Activated CD8-positive, alpha-beta T cell treated with anti-CD3 and anti-CD28 coated beads, Interleukin-2, amount 10 ng/mL, durations not matched to agents 7 days and 5 days (primary cell): Measurements from ENCODE around the gene AHCY. TPM values are rescaled to one million over a fixed set of nuclear protein-coding genes. Genes with fewer than 3 reads are reported as not detected.
"Not testable (repeated sequence)": the region's sequence is repeated elsewhere in the genome, so short reads cannot be mapped to it uniquely, and the experiment has no call there.

Experiments
- ATAC-seq: fragments of 150-1000 bp; cut with Tn5 transposase; one replicate; pipeline ENCODE4 v1.10.0; 2021; ENCODE audit warnings: moderate library complexity
- CTCF ChIA-PET: fragments of 350-600 bp; sonication (Branson Sonifier 250); formaldehyde crosslinking; loops from one replicate; lab custom pipeline; 2021; ENCODE audit warnings: antibody characterized with exemption; lab: Charles Lee
- POLR2A ChIA-PET: fragments of 350-600 bp; sonication (Branson Sonifier 250); formaldehyde crosslinking; loops from one replicate; lab custom pipeline; 2021; ENCODE audit warnings: antibody characterized with exemption; lab: Charles Lee
- DNase-seq: peaks from one replicate; pipeline ENCODE4 v3.0.0-alpha.2; 2020
- H3K27ac Mint-ChIP-seq: one replicate; pipeline ENCODE4 v1.8.0; 2021; ENCODE audit warnings: mild to moderate bottlenecking, mixed read lengths
- H3K27me3 Mint-ChIP-seq: one replicate; pipeline ENCODE4 v1.8.0; 2021; ENCODE audit warnings: low read depth, mixed read lengths
- H3K36me3 Mint-ChIP-seq: one replicate; pipeline ENCODE4 v1.8.0; 2021; ENCODE audit warnings: low read depth, mixed read lengths
- H3K4me1 Mint-ChIP-seq: one replicate; pipeline ENCODE4 v1.8.0; 2021; ENCODE audit warnings: low read depth, mixed read lengths
- H3K4me3 Mint-ChIP-seq: one replicate; pipeline ENCODE4 v1.8.0; 2021; ENCODE audit warnings: mild to moderate bottlenecking, mixed read lengths
- H3K9me3 Mint-ChIP-seq: one replicate; pipeline ENCODE4 v1.8.0; 2022; ENCODE audit warnings: mixed read lengths; ENCODE audit not compliant: insufficient read depth
- total RNA-seq, 2 experiments: library from RNA; stranded (reverse); gene quantifications; one replicate each; pipeline ENCODE4 v1.2.3, GENCODE V29; 2021

The AHCY gene
- total RNA-seq, 2 experiments from 2014 or later, result 90.2 to 94.4 TPM

DNA sequence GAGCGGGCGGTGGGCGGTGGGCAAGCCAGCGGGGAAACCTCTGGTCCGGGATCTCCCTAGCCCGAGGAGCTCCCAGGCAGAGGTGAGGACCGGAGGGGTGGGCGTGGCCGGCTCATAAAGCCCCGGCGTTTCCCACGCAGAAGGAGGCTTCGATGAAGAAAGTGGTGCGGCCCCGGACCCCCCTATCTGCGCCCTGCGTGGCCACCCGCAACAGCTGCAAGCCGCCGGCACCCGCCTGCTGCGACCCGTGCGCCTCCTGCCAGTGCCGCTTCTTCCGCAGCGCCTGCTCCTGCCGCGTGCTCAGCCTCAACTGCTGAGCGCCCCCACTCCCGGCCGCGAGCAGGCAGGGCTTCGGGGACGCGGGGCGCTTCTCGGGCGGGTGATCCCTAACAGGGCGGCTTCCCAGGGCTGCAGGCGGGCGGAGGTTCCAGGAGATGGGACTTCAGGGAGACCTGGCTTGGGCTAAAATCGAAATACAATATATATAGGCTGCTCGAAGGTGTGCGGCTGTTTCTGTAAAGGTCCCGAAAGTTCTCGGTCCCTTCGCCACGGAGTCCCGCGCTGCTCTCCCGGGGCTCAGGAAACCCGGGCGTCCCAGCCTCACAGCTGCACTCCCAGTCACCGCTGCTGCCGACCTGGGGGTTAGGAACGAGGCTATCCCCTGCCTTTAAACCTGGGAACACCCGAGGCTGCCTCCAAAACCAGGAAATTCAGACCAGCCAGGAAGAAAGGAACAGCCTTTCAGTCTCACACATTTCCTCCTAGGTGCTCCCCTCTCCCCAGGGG lies 34.1 kb downstream of the AHCY start:
- POLR2A ChIA-PET, result no interaction called here
- CTCF ChIA-PET, result no interaction called here
- peak; percentile 27 for DNase-seq
- Mint-ChIP-seq H3K4me3 (no peak overlapping the region), H3K4me1 (peaks cover 5% of the 10 kb centered on the region), H3K36me3 (peaks cover 15% of the 10 kb centered on the region), H3K9me3 (no peaks in the 10 kb centered on the region), H3K27ac (no peak overlapping the region), H3K27me3 (no peaks in the 10 kb centered on the region)
- ATAC-seq, result peak; percentile 72

DNA sequence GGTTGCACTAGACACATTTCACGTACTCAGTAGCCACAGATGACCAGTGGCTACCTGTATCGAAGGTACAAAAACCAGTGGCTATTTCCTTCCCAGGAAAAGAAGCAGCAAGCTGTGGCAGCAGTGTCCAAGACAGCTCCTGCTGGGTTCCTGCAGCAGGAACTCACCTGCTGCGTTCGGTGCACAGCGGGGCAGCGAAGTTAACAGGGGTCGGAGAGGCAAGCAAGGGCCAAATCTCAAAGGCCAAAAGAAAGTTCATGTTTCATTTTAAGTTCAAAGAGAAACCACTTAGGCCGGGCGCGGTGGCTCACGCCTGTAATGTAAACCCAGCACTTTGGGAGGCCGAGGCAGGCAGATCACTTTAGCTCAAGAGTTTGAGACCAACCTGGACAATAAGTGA lies 35.0 kb downstream of the AHCY start:
- no peak overlapping the region for H3K4me3 Mint-ChIP-seq
- H3K4me1 Mint-ChIP-seq, result peaks cover 5% of the 10 kb centered on the region
- ChIA-PET POLR2A (no interaction called here), CTCF (no interaction called here)
- H3K36me3 Mint-ChIP-seq, result peaks cover 6% of the 10 kb centered on the region
- no peaks in the 10 kb centered on the region for H3K27me3 Mint-ChIP-seq
- H3K27ac Mint-ChIP-seq, result no peak overlapping the region
- H3K9me3 Mint-ChIP-seq, result no peaks in the 10 kb centered on the region
- DNase-seq, result no peak
- no peak for ATAC-seq

DNA sequence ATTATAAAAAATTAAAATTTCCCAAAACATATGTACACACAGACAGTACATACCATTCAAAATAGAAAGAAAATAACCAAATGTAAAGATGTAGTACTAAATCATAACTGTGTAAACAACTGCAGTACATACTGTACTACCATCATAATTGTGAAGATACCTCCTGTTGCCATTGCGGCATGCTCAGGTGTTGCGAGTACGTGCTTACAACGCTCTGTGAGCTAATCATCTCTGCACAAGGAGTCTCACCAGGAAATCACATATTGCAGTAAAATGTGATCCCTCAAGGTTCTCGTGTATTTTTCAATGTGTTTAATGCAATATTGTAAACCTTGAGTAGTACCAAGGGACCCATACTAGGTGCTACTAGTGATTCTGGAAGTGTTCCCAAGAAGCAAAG lies 39.0 kb downstream of the AHCY start:
- CTCF ChIA-PET, result no interaction called here
- no peak for ATAC-seq
- Mint-ChIP-seq H3K4me1 (peaks cover 8% of the 10 kb centered on the region), H3K4me3 (no peak overlapping the region), H3K9me3 (no peaks in the 10 kb centered on the region), H3K36me3 (no peaks in the 10 kb centered on the region), H3K27me3 (no peaks in the 10 kb centered on the region), H3K27ac (no peak overlapping the region)
- DNase-seq, result no peak
- POLR2A ChIA-PET, result no interaction called here

DNA sequence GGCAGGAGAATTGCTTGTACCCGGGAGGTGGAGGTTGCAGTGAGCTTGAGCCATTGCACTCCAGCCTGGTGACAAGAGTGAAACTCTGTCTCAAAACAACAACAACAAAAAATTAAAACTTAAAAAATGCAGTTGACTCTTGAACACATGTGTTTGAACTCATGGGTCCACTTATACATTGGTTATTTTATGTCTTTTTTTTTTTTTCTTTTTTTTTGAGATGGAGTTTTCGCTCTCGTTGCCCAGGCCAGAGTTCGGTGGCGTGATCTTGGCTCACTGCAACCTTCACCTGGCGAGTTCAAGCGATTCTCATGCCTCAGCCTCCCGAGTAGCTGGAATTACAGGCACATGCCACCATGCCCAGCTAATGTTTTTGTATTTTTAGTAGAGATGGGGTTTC lies 39.7 kb downstream of the AHCY start:
- DNase-seq, H3K36me3 Mint-ChIP-seq, H3K27ac Mint-ChIP-seq, ATAC-seq, H3K4me3 Mint-ChIP-seq, H3K9me3 Mint-ChIP-seq, H3K4me1 Mint-ChIP-seq, H3K27me3 Mint-ChIP-seq, CTCF ChIA-PET: not testable (repeated sequence)
- POLR2A ChIA-PET, result interaction anchor here (0.6 kb wide), 1 partner anchor 15 kb away, joined by 4 read pairs; no protein-coding TSS in a partner anchor

DNA sequence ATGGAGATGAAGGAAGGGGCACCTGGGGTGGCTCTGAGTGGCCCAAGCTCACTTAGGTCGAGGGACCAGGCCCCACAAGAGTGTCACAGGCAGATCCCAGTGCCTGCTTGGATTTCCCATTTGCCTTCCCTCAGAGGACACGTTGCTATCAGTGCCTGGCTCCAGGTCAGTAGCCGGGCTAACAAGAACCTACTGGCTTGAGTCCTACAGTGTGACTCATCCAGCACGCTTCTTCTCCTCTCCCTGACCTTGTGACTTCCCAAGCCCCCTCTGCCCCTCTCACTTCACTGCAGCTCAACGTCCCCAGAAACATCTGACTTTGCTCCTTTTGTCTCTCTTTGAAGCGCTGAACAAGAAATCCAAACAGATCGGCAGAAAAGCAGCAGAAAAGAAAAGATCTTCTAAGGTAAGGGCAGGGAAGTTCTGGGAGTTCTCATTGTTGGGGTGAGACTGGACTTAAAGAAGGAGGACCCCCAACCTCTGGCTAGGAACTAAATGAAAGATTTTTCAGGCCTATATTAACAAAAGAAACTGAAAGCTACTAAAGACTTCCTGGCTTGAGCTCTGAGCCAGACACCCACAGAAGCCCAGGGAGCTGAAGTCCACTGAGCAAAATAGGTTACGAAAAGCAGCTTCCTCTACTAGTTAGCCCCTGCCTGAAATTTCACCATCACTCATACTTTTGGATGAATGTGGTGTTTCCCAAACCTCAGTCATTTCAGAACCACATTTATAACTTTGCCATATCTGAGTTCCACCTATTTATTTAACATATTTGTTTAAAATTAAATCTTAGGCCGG lies 40.5 kb downstream of the AHCY start:
- Mint-ChIP-seq H3K27ac (peak overlapping the region; percentile 23), H3K27me3 (no peaks in the 10 kb centered on the region), H3K36me3 (no peaks in the 10 kb centered on the region), H3K4me1 (peaks cover 6% of the 10 kb centered on the region), H3K4me3 (no peak overlapping the region), H3K9me3 (no peaks in the 10 kb centered on the region)
- CTCF ChIA-PET, result interaction anchor here (1.6 kb wide), 1 partner anchor 40 kb away, joined by 3 read pairs; no protein-coding TSS in a partner anchor
- POLR2A ChIA-PET, result interaction anchor here (0.6 kb wide), 1 partner anchor 151 kb away, joined by 3 read pairs; the partner anchor contains the start of gene EIF2S2
- ATAC-seq, result no peak
- no peak for DNase-seq

DNA sequence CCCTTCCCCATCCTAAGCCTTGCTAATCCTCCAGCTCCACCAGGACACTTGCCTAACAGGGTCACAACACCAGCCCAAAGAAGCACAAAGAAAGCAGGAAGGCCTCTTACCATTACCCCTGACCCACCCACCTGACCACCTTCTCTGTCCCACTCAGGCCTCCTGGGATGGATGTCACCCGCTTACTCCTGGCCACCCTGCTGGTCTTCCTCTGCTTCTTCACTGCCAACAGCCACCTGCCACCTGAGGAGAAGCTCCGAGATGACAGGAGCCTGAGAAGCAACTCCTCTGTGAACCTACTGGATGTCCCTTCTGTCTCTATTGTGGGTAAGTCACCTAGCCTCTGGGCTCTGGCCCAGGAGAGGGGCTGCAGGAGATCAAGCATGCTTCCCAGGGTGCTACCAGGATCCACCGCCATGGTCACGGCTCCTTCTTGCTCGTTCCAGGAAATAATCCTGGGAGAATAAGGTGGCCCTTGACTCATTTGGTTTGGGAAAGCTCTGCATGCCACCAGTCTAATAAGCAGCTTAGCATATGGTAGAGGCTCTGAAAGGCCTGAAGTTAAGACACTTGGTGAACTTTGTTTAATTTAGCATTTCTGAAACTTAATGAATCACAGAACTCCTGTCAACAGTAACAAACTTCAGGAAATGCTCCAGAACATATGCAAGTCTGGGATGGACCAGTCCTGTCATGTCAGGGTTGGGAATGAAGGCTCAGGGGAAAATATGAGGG lies 42.8 kb downstream of the AHCY start:
- ChIA-PET POLR2A (no interaction called here), CTCF (no interaction called here)
- H3K4me1 Mint-ChIP-seq, result peaks cover 6% of the 10 kb centered on the region
- ATAC-seq (no peak), DNase-seq (no peak)
- no peaks in the 10 kb centered on the region for H3K36me3 Mint-ChIP-seq
- H3K4me3 Mint-ChIP-seq, result no peak overlapping the region
- H3K27me3 Mint-ChIP-seq, result no peaks in the 10 kb centered on the region
- H3K9me3 Mint-ChIP-seq, result no peaks in the 10 kb centered on the region
- no peak overlapping the region for H3K27ac Mint-ChIP-seq

DNA sequence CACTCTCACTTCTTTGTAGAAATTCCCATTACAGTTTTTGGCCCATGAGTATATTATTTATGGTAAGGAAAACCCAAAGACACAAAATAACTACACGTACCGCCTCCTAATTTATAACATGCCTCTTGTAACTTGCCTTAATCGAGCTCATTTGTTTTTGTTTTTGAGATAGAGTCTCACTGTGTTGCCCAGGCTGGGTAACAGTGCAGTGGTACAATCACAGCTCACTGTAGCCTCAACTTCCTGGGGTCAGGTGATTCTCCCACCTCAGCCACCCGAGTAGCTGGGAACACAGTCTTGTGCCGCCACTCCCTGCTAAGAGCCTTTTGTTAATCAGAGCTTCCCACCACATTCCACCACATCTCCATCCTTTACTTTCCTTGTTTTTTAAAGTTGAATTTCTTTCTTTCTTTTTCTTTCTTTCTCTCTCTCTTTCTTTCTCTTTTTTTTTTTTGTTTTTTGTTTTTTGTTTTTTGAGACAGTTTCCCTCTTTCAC lies 46.5 kb downstream of the AHCY start:
- Mint-ChIP-seq H3K27ac (no peak overlapping the region), H3K4me1 (no peaks in the 10 kb centered on the region), H3K9me3 (no peaks in the 10 kb centered on the region), H3K36me3 (no peaks in the 10 kb centered on the region), H3K27me3 (no peaks in the 10 kb centered on the region), H3K4me3 (no peak overlapping the region)
- ChIA-PET CTCF (no interaction called here), POLR2A (no interaction called here)
- ATAC-seq (no peak), DNase-seq (no peak)

DNA sequence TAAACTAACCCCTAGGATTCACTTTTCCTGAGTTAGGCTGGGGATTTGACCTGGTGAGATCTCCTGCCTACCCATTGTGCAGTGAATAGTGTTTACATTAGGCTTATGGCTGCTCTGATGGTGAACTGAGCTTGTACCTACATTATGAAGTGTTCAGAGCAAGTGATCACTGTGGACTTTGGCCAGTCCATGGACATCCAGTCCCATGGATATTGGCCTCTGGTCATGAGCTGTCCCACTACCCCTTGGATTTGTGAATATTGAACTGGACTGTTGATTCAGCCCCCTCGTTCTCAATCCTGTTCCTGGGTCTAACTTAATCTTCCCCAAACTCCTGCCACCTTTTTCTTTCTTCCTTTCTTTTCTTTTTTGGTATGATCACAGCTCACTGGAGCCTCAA lies 48.2 kb downstream of the AHCY start:
- no peaks in the 10 kb centered on the region for H3K36me3 Mint-ChIP-seq
- no peaks in the 10 kb centered on the region for H3K9me3 Mint-ChIP-seq
- DNase-seq, result no peak
- peaks cover under 1% of the 10 kb centered on the region for H3K4me1 Mint-ChIP-seq
- ATAC-seq, result no peak
- no peaks in the 10 kb centered on the region for H3K27me3 Mint-ChIP-seq
- POLR2A ChIA-PET, result no interaction called here
- CTCF ChIA-PET, result interaction anchor here (0.7 to 1.3 kb wide), 2 partner anchors 64 to 75 kb away, joined by 3 read pairs; no protein-coding TSS in a partner anchor
- H3K4me3 Mint-ChIP-seq, result no peak overlapping the region
- no peak overlapping the region for H3K27ac Mint-ChIP-seq

DNA sequence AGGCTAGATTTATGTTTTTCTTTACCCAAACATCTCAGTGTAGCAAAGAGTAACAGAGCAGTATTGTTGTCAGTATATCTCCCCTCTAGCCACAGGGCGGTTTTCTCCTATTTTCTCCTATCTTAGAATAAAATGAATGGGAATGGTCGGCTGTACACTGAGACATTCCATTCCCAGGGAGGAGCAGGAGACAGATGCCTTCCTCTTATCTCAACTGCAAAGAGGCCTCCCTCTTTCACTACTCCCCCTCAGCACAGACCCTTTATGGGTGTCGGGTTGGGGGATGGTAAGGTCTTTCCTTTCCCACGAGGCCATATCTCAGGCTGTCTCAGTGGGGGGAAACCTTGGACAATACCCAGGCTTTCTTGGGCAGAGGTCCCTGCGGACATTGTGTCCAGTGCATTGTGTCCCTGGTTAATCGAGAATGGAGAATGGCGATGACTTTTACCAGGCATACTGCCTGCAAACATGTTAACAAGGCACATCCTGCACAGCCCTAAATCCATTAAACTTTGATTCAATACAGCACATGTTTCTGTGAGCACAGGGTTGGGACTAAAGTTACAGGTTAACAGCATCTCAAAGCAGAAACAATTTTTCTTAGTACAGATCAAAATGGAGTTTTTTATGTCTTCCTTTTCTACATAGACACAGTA lies 50.6 kb downstream of the AHCY start:
- ATAC-seq, POLR2A ChIA-PET, H3K36me3 Mint-ChIP-seq, H3K27ac Mint-ChIP-seq, H3K9me3 Mint-ChIP-seq, H3K4me3 Mint-ChIP-seq, CTCF ChIA-PET, DNase-seq, H3K27me3 Mint-ChIP-seq: not testable (repeated sequence)
- peaks cover 12% of the 10 kb centered on the region for H3K4me1 Mint-ChIP-seq

DNA sequence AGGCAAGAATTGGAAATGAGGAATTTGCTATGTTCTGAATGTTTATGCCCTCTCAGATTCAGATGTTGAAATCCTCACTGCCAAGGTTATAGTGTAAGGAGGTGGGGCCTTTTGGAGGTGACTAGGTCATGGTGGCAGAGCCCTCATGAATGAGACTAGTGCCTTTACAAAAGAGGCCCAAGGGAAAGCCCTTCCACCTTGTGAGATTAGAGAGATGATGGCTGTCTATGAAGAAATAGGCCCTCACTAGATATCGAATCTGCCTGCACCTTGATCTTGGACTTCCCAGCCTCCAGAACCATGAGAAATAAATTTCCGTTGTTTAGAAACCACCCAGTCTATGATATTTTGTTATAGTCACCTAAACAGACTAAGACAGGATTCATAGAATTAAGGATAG lies 51.5 kb downstream of the AHCY start:
- DNase-seq, result no peak
- peaks cover 12% of the 10 kb centered on the region for H3K4me1 Mint-ChIP-seq
- no peak overlapping the region for H3K4me3 Mint-ChIP-seq
- CTCF ChIA-PET, result no interaction called here
- H3K27me3 Mint-ChIP-seq, result no peaks in the 10 kb centered on the region
- ATAC-seq, result no peak
- H3K9me3 Mint-ChIP-seq, result no peaks in the 10 kb centered on the region
- H3K27ac Mint-ChIP-seq, result no peak overlapping the region
- POLR2A ChIA-PET, result no interaction called here
- no peaks in the 10 kb centered on the region for H3K36me3 Mint-ChIP-seq

DNA sequence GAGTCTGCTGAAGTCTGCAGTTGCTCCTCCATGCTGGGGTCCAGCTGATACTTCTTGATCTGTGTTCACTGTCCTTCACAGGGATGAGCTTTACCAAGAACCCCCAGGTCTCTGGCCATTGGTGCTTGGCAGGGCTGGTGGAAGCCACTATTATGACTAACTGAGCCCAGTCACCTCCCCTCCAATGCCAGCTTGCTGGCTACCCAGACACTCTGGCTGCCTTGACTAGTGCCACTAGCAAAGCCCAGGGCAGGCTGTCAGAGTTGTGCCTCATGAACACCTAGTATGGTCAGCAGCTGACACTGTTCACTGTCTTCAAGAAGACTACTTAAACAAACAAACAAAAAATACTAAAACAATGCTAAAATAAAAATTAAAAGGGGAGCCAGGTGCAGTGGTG lies 53.1 kb downstream of the AHCY start:
- ATAC-seq (no peak), DNase-seq (no peak)
- Mint-ChIP-seq H3K27ac (no peak overlapping the region), H3K4me1 (peaks cover 12% of the 10 kb centered on the region), H3K4me3 (no peak overlapping the region), H3K9me3 (no peaks in the 10 kb centered on the region), H3K36me3 (no peaks in the 10 kb centered on the region), H3K27me3 (no peaks in the 10 kb centered on the region)
- ChIA-PET CTCF (interaction anchor here (0.9 to 1.8 kb wide), 2 partner anchors 8 to 63 kb away, joined by 4 read pairs; no protein-coding TSS in a partner anchor), POLR2A (no interaction called here)
